Medulla oblongata (tissue), 1 donor: ENCODE measurements around the gene RPAP2.

ENCODE experiments used
- DNase-seq: peaks from one replicate; pipeline ENCODE4 v3.0.0-alpha.2; 2015; ENCODE audit errors: extremely low spot score

RPAP2 gene

GRCh38 chr1:92446546-92446945, 147.7 kb downstream of the RPAP2 start:
- no peak for DNase-seq

- DNase-seq, result no peak
Measured at GRCh38 chr1:92447033-92447681, 148.3 kb downstream of the RPAP2 start.

GRCh38 chr1:92447976-92448375, 149.1 kb downstream of the RPAP2 start:
- DNase-seq, result no peak
